IPS-NIHi7 (cell line): ENCODE measurements around the gene FBXW11.
"Not testable (repeated sequence)": the region's sequence is repeated elsewhere in the genome, so short reads cannot be mapped to it uniquely, and the experiment has no call there.

ENCODE experiments used
- DNase-seq: peaks from one replicate; pipeline ENCODE4 v3.0.0; 2012; ENCODE audit warnings: mixed read lengths; ENCODE audit errors: extremely low spot score

Gene FBXW11

GRCh38 chr5:171984748-171985419, 21.6 kb downstream of the FBXW11 start:
- DNase-seq, result no peak

- DNase-seq, result no peak
Measured at GRCh38 chr5:171981847-171982246, 24.6 kb downstream of the FBXW11 start.

DNA sequence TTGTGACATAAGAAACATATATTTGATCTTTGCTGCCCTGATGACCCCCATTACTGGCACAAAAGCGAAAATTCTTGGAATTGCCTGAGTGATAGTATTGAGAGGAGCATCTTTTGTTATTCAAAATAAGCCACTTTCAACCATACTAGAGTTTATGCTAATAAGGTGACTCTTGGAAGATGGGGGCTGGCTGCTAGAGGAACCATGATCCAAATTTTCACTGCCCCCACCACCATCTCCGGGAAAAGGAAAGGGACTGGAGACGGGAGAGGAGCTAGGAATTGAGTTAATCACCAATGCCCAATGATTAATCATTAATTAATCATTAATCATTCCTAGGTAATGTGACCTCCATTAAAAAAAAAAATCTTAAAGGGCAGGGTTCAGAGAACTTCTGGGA, 25.6 kb downstream of the FBXW11 start:
- DNase-seq, result no peak

DNA sequence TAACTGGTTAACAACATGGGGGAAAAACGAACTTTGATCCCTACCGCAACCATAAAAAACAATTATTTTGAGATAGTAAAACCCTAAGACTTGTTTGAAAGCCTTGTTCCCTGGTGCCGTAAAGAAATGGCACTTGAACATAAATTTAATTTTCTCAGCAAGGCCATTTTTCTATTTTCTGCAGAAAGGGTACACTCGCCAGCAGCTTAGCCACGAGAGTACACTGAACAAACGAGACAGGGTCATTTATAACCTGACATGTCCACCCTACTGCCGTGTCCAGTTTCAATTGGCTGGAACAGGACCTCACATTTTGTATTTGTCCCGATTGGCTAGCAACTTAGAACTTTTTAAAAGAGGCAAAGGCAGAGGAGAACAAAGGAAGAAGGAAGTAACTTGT, 26.8 kb downstream of the FBXW11 start:
- no peak for DNase-seq

GRCh38 chr5:171978519-171978918, 27.9 kb downstream of the FBXW11 start:
- DNase-seq, result no peak

- DNase-seq, result no peak
Measured at GRCh38 chr5:171978016-171978415, 28.4 kb downstream of the FBXW11 start.

- not testable (repeated sequence) for DNase-seq
Measured at GRCh38 chr5:171977244-171977950, 29.0 kb downstream of the FBXW11 start.

DNA sequence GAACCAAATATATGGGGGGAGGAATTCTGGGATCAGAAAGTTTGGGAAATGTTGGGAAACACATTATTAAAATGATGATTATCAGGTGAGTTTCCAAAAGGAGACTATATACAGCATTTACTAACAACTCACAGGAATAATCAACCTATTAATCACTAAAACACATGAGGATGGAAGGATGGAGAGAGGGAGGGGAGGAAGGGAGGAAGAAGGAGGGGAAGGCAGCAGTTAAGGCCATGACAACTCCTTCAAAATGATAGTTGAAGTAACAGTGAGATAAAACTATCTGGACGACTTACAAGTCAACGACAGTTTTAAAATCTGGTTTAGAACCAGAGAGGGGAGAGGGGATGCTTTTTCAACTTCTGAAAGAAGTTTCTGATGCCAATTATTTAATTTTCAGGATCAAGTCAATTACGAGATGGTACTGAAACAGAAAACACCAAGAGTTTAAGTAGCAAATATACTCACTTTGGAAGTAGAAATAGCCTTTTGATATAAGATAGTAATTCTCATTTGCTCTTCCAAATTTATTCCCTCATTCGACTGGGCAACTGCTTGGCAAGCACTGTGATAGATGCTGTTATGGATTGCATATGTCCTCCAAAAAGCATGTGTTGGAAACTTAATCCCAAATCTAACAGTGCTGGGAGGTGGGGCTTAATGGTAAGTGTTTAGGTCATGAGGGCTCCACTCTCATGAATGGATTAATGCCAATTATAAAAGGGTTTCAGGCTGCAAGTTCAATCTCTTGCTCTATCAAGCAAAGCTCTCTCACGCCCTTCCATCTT, 30.4 kb downstream of the FBXW11 start:
- DNase-seq, result no peak

DNA sequence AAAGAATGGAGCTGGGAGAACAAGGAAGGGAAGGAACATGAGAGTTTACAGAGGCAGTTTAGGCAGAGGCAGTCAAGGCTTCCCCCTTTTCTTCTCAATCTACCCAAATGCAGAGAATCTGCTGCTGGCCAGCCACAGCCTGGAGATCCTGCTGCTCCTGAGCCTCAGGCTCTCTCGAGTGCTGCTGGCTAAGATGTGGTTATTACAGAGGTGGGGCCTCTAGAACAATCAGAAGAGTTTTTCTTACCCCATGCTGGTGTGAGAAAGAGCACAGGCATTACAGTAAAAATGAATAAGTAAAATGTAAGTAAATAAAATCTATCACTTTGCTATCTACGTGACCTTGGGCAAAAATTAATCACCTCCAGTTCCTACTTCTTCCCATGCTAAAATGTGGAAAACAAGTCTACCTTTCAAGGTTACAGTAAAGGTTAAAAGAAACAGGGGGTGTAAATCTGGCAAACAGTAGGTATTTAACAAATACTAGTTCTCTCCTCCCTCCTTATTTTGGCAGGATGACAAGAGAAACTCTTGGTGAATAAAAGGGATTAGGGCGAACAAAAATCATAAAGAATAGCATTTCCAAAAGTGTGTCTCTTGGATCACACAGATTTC, 31.1 kb downstream of the FBXW11 start:
- peak; percentile 52 for DNase-seq

DNA sequence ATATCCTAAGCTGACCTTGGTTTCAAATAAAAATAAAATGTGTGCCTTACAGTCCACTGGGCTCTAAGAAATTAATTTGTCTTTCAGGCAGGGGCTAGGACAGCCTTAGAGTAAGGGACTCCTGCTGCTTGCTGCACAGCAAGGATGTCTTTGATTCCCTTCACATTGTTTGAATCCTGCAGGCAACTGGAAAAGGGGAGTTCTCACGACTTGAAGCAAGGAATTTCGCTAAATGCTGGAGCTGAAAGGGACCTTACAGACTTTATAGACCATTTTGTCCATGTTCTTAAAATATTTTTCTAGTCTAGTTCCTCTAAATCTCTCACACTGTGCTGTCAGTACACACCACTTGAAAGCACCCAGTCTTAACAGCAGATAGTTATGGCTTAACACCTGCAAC, 35.6 kb downstream of the FBXW11 start:
- DNase-seq, result no peak

- DNase-seq, result no peak
Measured at GRCh38 chr5:171969288-171969880, 37.1 kb downstream of the FBXW11 start.

DNA sequence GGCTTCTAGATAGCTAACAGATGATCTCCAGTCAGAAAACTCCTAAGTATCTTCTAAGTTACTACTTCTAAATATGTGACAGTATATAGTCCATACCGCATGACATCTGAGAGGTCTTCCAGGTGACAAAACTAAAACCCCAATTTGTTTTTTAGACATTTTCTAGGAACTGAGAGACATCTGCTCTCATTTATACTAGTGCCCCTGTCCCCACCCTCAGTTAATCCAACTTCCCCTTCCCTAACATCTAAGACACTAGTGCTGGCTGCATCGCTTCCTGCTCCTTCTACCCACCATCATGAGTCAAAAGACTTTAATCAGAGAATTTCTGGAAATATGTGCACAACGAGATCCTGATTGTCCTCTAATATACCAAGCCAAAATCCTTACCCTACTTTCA, 37.9 kb downstream of the FBXW11 start:
- no peak for DNase-seq

GRCh38 chr5:171966964-171967363, 39.5 kb downstream of the FBXW11 start:
- no peak for DNase-seq

DNA sequence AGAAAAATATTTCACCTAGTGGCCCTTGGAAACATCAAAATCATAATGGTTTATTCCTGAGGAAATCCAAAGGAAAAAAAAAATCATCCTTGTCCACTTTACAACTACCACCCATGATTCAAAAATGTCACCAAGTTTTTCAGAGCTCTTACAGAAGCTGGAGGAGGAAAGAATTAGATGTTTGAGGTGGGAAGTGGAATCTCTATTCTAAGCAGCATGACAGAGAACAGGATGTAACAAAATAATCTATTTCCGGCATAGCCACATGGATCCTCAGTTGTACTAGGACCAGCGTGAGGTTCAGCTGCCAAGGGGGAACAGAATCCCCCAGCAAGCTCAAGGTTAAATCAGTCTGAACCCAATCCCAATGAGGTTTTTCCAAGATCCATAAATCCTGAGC, 40.2 kb downstream of the FBXW11 start:
- no peak for DNase-seq

DNA sequence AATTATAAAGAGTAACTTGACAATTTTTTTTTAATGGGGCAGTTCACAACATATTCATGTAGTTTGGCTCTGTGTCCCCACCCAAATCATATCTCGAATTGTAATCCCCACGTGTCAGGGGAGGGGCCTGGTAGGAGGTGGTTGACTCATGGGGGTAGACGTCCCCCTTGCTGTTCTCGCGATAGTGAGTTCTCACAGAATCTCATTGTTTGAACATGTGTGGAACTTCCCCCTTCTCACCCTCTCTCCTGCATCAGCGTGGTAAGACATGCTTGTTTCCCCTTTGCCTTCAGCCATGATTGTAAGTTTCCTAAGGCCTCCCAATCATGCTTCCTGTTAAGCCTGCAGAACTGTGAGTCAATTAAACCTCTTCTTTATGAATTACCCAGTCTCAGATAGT, 40.7 kb downstream of the FBXW11 start:
- no peak for DNase-seq

GRCh38 chr5:171963416-171963815, 43.0 kb downstream of the FBXW11 start:
- DNase-seq, result no peak

DNA sequence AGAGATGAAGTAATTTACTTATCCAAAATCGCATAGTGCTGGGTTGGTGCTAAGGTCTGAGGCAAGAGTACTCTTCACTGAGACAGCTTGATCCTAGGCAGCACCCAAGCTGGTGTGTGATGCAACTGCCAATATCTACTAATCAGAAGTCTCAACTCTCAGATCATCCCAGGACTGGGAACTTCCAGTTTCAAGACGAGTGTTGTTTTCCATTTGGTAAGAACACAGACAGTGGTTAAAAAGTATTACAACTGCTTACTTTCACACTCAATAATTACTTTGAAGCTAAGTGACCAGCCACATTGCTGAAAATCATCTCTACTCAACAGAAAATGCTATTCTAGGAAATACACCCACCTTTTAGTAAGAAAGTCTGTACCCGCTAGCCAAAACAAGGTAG, 45.3 kb downstream of the FBXW11 start:
- no peak for DNase-seq

GRCh38 chr5:171957591-171958251, 48.7 kb downstream of the FBXW11 start:
- no peak for DNase-seq

GRCh38 chr5:171956887-171957495, 49.4 kb downstream of the FBXW11 start:
- DNase-seq, result no peak

DNA sequence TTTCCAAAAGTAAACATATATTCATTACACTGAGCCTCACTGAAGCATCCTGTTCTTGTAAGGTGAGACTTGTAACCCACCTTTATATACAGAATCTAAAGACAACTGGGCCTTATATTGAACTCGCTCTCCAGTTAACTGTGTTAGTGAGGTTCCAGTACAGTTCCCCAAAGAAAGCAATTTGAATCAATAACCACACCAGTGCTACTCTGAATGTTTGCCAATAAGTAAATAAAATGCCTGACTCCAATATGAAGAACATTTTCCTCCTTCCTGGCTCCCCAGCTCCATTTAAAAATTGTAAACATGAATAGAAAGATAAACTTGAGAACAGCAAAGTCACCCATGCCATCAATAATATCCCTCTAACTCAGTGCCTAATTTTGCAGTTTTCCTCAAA, 50.1 kb downstream of the FBXW11 start:
- no peak for DNase-seq

GRCh38 chr5:171955761-171956160, 50.7 kb downstream of the FBXW11 start:
- no peak for DNase-seq
